GM19463 (cell line): ENCODE data around the gene P3H3.

Experiments
- ATAC-seq: cut with Tn5 transposase; IDR thresholded peaks from one replicate; pipeline ENCODE4 v1.9.1; 2021; ENCODE audit warnings: mild to moderate bottlenecking, moderate library complexity; ENCODE audit not compliant: unreplicated experiment

Gene P3H3

GRCh38 chr12:6826125-6826733 lies 2.0 kb upstream of the P3H3 start:
- no peak for ATAC-seq

GRCh38 chr12:6826734-6827436 lies 1.3 kb upstream of the P3H3 start:
- ATAC-seq = no peak

GRCh38 chr12:6827437-6827911 lies 733 bp upstream of the P3H3 start:
- no peak for ATAC-seq

- ATAC-seq = no peak
Observed at GRCh38 chr12:6828781-6829535, 751 bp downstream of the P3H3 start.

GRCh38 chr12:6829536-6830220 lies 1.5 kb downstream of the P3H3 start:
- no peak for ATAC-seq

- ATAC-seq = no peak
Observed at GRCh38 chr12:6830286-6830890, 2.2 kb downstream of the P3H3 start.

GRCh38 chr12:6830999-6831398 lies 2.8 kb downstream of the P3H3 start:
- ATAC-seq = no peak

- ATAC-seq = no peak
Observed at GRCh38 chr12:6831450-6831995, 3.3 kb downstream of the P3H3 start.

GRCh38 chr12:6832125-6832524 lies 3.9 kb downstream of the P3H3 start:
- no peak for ATAC-seq

GRCh38 chr12:6833189-6833890 lies 5.1 kb downstream of the P3H3 start:
- no peak for ATAC-seq

- no peak for ATAC-seq
Observed at GRCh38 chr12:6834254-6834653, 6.0 kb downstream of the P3H3 start.

- ATAC-seq = no peak
Observed at GRCh38 chr12:6834873-6835272, 6.7 kb downstream of the P3H3 start.

GRCh38 chr12:6836851-6837250 lies 8.6 kb downstream of the P3H3 start:
- ATAC-seq = no peak

GRCh38 chr12:6837370-6838060 lies 9.3 kb downstream of the P3H3 start:
- no peak for ATAC-seq

- no peak for ATAC-seq
Observed at GRCh38 chr12:6838854-6839253, 10.6 kb downstream of the P3H3 start.

- peak; percentile 92 for ATAC-seq
Observed at GRCh38 chr12:6839482-6840201, 11.4 kb downstream of the P3H3 start.

GRCh38 chr12:6840330-6840729 lies 12.1 kb downstream of the P3H3 start:
- no peak for ATAC-seq

- ATAC-seq = no peak
Observed at GRCh38 chr12:6840761-6841515, 12.7 kb downstream of the P3H3 start, which contains the start of gene GNB3. GNB3 (plus strand) TSS chr12:6840925; CDS start chr12:6841288, 363 bp downstream.
